Fibroblast of lung (primary cell): ENCODE data around the gene MTMR3. TPM values are rescaled to one million over a fixed set of nuclear protein-coding genes. Genes with fewer than 3 reads are reported as not detected.

Experiments
- DNase-seq, 2 donors: peaks; one replicate each; pipeline versions ENCODE4 v3.0.0 to v3.0.0-alpha.2; 2010; ENCODE audit warnings: low read depth in 2 of 2
- H2AFZ ChIP-seq: 2 replicates; pipeline ENCODE4 v1.5.1; 2012; ENCODE audit warnings: low read length, control low read depth, inconsistent platforms
- H3K27ac ChIP-seq: 2 replicates; pipeline ENCODE4 v1.5.1; 2011; ENCODE audit warnings: low read length, control low read depth; ENCODE audit not compliant: insufficient read depth
- H3K27me3 ChIP-seq: 2 replicates; pipeline ENCODE4 v1.5.1; 2011; ENCODE audit warnings: mild to moderate bottlenecking, low read length; ENCODE audit not compliant: control insufficient read depth, insufficient read depth
- H3K36me3 ChIP-seq: 2 replicates; pipeline ENCODE4 v1.5.1; 2011; ENCODE audit warnings: low read length; ENCODE audit not compliant: control insufficient read depth, insufficient read depth
- H3K4me1 ChIP-seq: 2 replicates; pipeline ENCODE4 v1.5.1; 2011; ENCODE audit warnings: low read length; ENCODE audit not compliant: control insufficient read depth, insufficient read depth; ENCODE audit errors: extremely low read depth
- H3K4me2 ChIP-seq: 2 replicates; pipeline ENCODE4 v1.5.1; 2011; ENCODE audit warnings: low read length, control low read depth; ENCODE audit not compliant: insufficient read depth; ENCODE audit errors: extremely low read depth
- H3K4me3 ChIP-seq, 4 experiments: fragments of 200-600 bp in 1 of 4; sonication (generic) in 1 of 4; replicated peaks in 1 of 4; 2 replicates each; pipeline ENCODE4 v1.5.1; 2011 to 2016; ENCODE audit warnings: low read length in 4 of 4, low read depth in 3 of 4, mild to moderate bottlenecking in 3 of 4, control low read depth in 2 of 4, inconsistent platforms in 1 of 4, mixed read lengths in 1 of 4; ENCODE audit not compliant: insufficient read depth in 1 of 4; ENCODE audit errors: control extremely low read depth in 1 of 4
- H3K79me2 ChIP-seq: 2 replicates; pipeline ENCODE4 v1.5.1; 2012; ENCODE audit warnings: mild to moderate bottlenecking, low read length, inconsistent platforms; ENCODE audit not compliant: control insufficient read depth, insufficient read depth
- H3K9ac ChIP-seq: 2 replicates; pipeline ENCODE4 v1.5.1; 2011; ENCODE audit warnings: mild to moderate bottlenecking, low read length, control low read depth; ENCODE audit not compliant: insufficient read depth
- H3K9me3 ChIP-seq: 2 replicates; pipeline ENCODE4 v1.5.1; 2012; ENCODE audit warnings: low read depth, low read length; ENCODE audit not compliant: control insufficient read depth, insufficient read depth
- H4K20me1 ChIP-seq: 2 replicates; pipeline ENCODE4 v1.5.1; 2011; ENCODE audit warnings: low read length; ENCODE audit not compliant: control insufficient read depth, insufficient read depth; ENCODE audit errors: extremely low read depth
- EZH2 ChIP-seq: IDR thresholded peaks from 2 replicates; pipeline ENCODE4 v1.5.1; 2012; ENCODE audit warnings: low read length, control low read depth, mild to moderate bottlenecking; ENCODE audit errors: missing control alignments
- polyA plus RNA-seq, 2 donors: library from polyadenylated mRNA; depleted of rRNA in 1 of 2; stranded (reverse) in 1 of 2; unstranded in 1 of 2; fragments of >200 nt; gene quantifications; 2 replicates each; pipeline ENCODE4 v1.2.1, GENCODE V29; 2011 to 2012; ENCODE audit warnings: missing spikeins in 1 of 2
- total RNA-seq: library from RNA; depleted of rRNA; stranded (reverse); fragments of >200 nt; gene quantifications from 2 replicates; pipeline ENCODE4 v1.2.1, GENCODE V29; 2014
- TF ChIP-seq, protein P1 (sequence below), 2 donors: IDR thresholded peaks in 1 of 2; conservative IDR thresholded peaks in 1 of 2; 1 replicate in 1 of 2; 2 replicates in 1 of 2; pipeline ENCODE4 v1.5.1; 2011 to 2012; ENCODE audit warnings: low read length in 2 of 2, control low read depth in 1 of 2, inconsistent platforms in 1 of 2, low read depth in 1 of 2, mild to moderate bottlenecking in 1 of 2

The MTMR3 gene
- total and polyA plus RNA-seq, 2 donors (not counting 1 experiment from before 2014, with no cell fraction given), result 15.0 to 31.2 TPM

- Histone ChIP-seq H3K4me2 (no peak overlapping the region), H3K27me3 (no peaks in the 10 kb centered on the region), H3K4me1 (peaks cover 10% of the 10 kb centered on the region), H3K27ac (no peak overlapping the region), H3K9me3 (no peaks in the 10 kb centered on the region), H3K36me3 (no peaks in the 10 kb centered on the region), H2AFZ (no peak overlapping the region), H3K4me3 (no peak overlapping the region), H3K9ac (no peak overlapping the region), H3K79me2 (no peaks in the 10 kb centered on the region), H4K20me1 (no peaks in the 10 kb centered on the region)
- TF ChIP-seq EZH2, result no peak
- TF ChIP-seq, protein P1, sequence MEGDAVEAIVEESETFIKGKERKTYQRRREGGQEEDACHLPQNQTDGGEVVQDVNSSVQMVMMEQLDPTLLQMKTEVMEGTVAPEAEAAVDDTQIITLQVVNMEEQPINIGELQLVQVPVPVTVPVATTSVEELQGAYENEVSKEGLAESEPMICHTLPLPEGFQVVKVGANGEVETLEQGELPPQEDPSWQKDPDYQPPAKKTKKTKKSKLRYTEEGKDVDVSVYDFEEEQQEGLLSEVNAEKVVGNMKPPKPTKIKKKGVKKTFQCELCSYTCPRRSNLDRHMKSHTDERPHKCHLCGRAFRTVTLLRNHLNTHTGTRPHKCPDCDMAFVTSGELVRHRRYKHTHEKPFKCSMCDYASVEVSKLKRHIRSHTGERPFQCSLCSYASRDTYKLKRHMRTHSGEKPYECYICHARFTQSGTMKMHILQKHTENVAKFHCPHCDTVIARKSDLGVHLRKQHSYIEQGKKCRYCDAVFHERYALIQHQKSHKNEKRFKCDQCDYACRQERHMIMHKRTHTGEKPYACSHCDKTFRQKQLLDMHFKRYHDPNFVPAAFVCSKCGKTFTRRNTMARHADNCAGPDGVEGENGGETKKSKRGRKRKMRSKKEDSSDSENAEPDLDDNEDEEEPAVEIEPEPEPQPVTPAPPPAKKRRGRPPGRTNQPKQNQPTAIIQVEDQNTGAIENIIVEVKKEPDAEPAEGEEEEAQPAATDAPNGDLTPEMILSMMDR (conservative IDR thresholded peaks at IDR 0.05 in 1 of 2, IDR thresholded peaks at IDR 0.05 in 1 of 2; ENCODE audit: low read depth in 1 of 2, low read length in 2 of 2), result no peak
- no peak for DNase-seq
Measured at GRCh38 chr22:30045494-30045887, 162.5 kb downstream of the MTMR3 start.

DNA sequence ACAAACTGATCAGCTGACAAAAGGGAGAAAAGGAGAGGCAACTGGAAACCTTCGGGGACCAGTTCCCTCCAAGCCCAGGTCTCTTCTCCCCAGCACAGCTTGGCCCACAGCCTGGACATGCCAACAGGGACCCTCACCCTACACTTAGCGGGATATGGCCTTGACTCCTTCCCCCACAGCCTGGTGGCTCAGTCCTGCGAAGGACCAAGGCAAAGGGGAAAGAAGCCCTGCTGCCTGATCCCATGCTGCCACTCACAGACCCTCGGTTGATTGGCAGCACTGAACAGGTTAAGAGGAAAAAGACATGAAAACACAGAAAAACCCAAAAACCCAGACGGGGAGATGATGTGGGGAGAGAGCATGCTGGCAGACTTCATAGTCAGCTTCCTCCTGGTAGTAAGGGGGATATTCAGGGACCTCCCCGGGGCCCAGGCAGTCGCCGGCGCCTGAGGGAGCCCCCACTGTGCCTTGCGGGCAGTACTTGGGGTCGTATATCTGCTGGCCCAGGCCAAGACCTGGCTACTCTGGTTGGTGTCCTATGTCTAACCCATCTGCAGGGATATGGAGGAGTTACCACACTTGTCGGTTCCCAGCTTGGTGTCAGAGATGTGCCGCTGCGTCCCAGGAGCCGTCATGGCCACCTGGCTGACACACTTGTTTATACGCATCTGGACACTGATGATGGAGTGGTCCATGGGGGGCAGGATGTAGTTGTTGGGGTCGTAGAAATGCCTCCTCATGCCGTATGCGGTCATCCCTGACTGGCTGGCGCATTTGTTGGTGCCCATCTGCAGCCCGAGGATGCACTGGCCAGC is 163.1 kb downstream of the MTMR3 start:
- Histone ChIP-seq H3K79me2 (no peaks in the 10 kb centered on the region), H2AFZ (no peak overlapping the region), H4K20me1 (no peaks in the 10 kb centered on the region), H3K4me3 (no peak overlapping the region), H3K27me3 (no peaks in the 10 kb centered on the region), H3K4me1 (peaks cover 10% of the 10 kb centered on the region), H3K27ac (no peak overlapping the region), H3K9ac (no peak overlapping the region), H3K4me2 (no peak overlapping the region), H3K36me3 (no peaks in the 10 kb centered on the region), H3K9me3 (no peaks in the 10 kb centered on the region)
- no peak for DNase-seq
- TF ChIP-seq EZH2, result no peak
- TF ChIP-seq, protein P1 (conservative IDR thresholded peaks at IDR 0.05 in 1 of 2, IDR thresholded peaks at IDR 0.05 in 1 of 2; ENCODE audit: low read depth in 1 of 2, low read length in 2 of 2), result no peak

- no peak overlapping the region for H3K9ac ChIP-seq
- DNase-seq, result no peak
- no peak overlapping the region for H3K27ac ChIP-seq
- no peaks in the 10 kb centered on the region for H3K9me3 ChIP-seq
- H3K4me3 ChIP-seq, result no peak overlapping the region
- no peak overlapping the region for H2AFZ ChIP-seq
- peaks cover 10% of the 10 kb centered on the region for H3K4me1 ChIP-seq
- TF ChIP-seq, protein P1 (conservative IDR thresholded peaks at IDR 0.05 in 1 of 2, IDR thresholded peaks at IDR 0.05 in 1 of 2; ENCODE audit: low read depth in 1 of 2, low read length in 2 of 2), result no peak
- no peak for TF ChIP-seq EZH2
- H3K4me2 ChIP-seq, result no peak overlapping the region
- no peaks in the 10 kb centered on the region for H3K79me2 ChIP-seq
- no peaks in the 10 kb centered on the region for H4K20me1 ChIP-seq
- no peaks in the 10 kb centered on the region for H3K36me3 ChIP-seq
- no peaks in the 10 kb centered on the region for H3K27me3 ChIP-seq
Measured at GRCh38 chr22:30046716-30047363, 163.9 kb downstream of the MTMR3 start.
